Common myeloid progenitor, CD34-positive (primary cell): ENCODE data around the gene PSTPIP2.
"Not testable (repeated sequence)": the region's sequence is repeated elsewhere in the genome, so short reads cannot be mapped to it uniquely, and the experiment has no call there.

Source experiments
- CTCF ChIA-PET: fragments of 350-600 bp; sonication (Branson Sonifier 250); formaldehyde crosslinking; loops from one replicate; lab custom pipeline; 2021; ENCODE audit warnings: antibody characterized with exemption; lab: Charles Lee
- POLR2A ChIA-PET: fragments of 350-600 bp; sonication (Branson Sonifier 250); formaldehyde crosslinking; loops from one replicate; lab custom pipeline; 2021; ENCODE audit warnings: antibody characterized with exemption; lab: Charles Lee
- DNase-seq, 3 donors: peaks; one replicate each; pipeline versions ENCODE4 v3.0.0 to v3.0.0-alpha.2; 2013
- H3K27ac ChIP-seq, 2 experiments: 1 replicate in 1 of 2; 2 replicates in 1 of 2; pipeline ENCODE4 v1.7.0; 2013; ENCODE audit warnings: inconsistent platforms in 2 of 2, low read length in 2 of 2, mild to moderate bottlenecking in 2 of 2, low read depth in 1 of 2, moderate library complexity in 1 of 2; ENCODE audit not compliant: severe bottlenecking in 2 of 2, insufficient read depth in 1 of 2, poor library complexity in 1 of 2
- H3K27me3 ChIP-seq, 5 experiments: replicated peaks in 2 of 5; 1 replicate in 3 of 5; 2 replicates in 2 of 5; pipeline versions ENCODE4 v1.6.1 to v1.7.0; 2013; ENCODE audit warnings: low read length in 4 of 5, mild to moderate bottlenecking in 2 of 5, moderate library complexity in 2 of 5, inconsistent platforms in 1 of 5; ENCODE audit not compliant: insufficient read depth in 5 of 5, control insufficient read depth in 4 of 5
- H3K36me3 ChIP-seq, 4 experiments: 1 replicate in 2 of 4; 2 replicates in 2 of 4; pipeline versions ENCODE4 v1.6.1 to v1.7.0; 2013; ENCODE audit warnings: low read length in 3 of 4, control low read depth in 1 of 4, mild to moderate bottlenecking in 1 of 4; ENCODE audit not compliant: control insufficient read depth in 4 of 4, insufficient read depth in 4 of 4
- H3K4me1 ChIP-seq, 4 experiments: 1 replicate in 3 of 4; 2 replicates in 1 of 4; pipeline versions ENCODE4 v1.6.1 to v1.7.1; 2013; ENCODE audit warnings: low read length in 3 of 4, mild to moderate bottlenecking in 3 of 4, control low read depth in 1 of 4, inconsistent platforms in 1 of 4, moderate library complexity in 1 of 4; ENCODE audit not compliant: control insufficient read depth in 4 of 4, insufficient read depth in 4 of 4; ENCODE audit errors: control extremely low read depth in 1 of 4
- H3K4me3 ChIP-seq, 7 experiments: 1 replicate in 4 of 7; 2 replicates in 3 of 7; pipeline versions ENCODE4 v1.5.1 to v1.7.0; 2013; ENCODE audit warnings: mild to moderate bottlenecking in 7 of 7, low read length in 6 of 7, moderate library complexity in 6 of 7, inconsistent platforms in 2 of 7, low read depth in 2 of 7, control low read depth in 1 of 7; ENCODE audit not compliant: insufficient read depth in 4 of 7, control insufficient read depth in 1 of 7; ENCODE audit errors: extremely low read depth in 1 of 7
- H3K9me3 ChIP-seq, 5 experiments: 1 replicate in 4 of 5; 2 replicates in 1 of 5; pipeline versions ENCODE4 v1.6.1 to v1.7.1; 2013; ENCODE audit warnings: low read length in 4 of 5, mild to moderate bottlenecking in 2 of 5, inconsistent platforms in 1 of 5, low read depth in 1 of 5, moderate library complexity in 1 of 5; ENCODE audit not compliant: control insufficient read depth in 4 of 5, insufficient read depth in 2 of 5; ENCODE audit errors: control extremely low read depth in 1 of 5
- WGBS: methylation state at CpG from one replicate; pipeline ENCODE4 v1.1.5; 2013; ENCODE audit not compliant: insufficient coverage; 5-methylcytosine and 5-hydroxymethylcytosine counted together

Gene PSTPIP2

GRCh38 chr18:45967007-45967706 is 104.9 kb downstream of the PSTPIP2 start, which contains the start of gene EPG5:
TSS of gene EPG5 (minus strand) at chr18:45967329. CDS start at chr18:45967239, 90 bp downstream.
- Histone ChIP-seq H3K27ac (peak within 1 kb of the TSS; percentile 75 to 94), H3K4me3 (peak within 1 kb of the TSS; percentile 90 to 98 (median 95)), H3K36me3 (no peaks in the 10 kb centered on the region), H3K27me3 (no peaks in the 10 kb centered on the region), H3K4me1 (peaks cover 7 to 29% (median 17%) of the 10 kb centered on the region in 4 experiments), H3K9me3 (no peaks in the 10 kb centered on the region)
- ChIA-PET CTCF (no interaction called here), POLR2A (no interaction called here)
- DNase-seq, result peak; percentile 95 to 97 (median 96)
- 0% methylated on average over 48 of the region's 50 CpGs for WGBS

GRCh38 chr18:45964913-45965312 is 107.1 kb downstream of the PSTPIP2 start:
- H3K27ac ChIP-seq, CTCF ChIA-PET, H3K36me3 ChIP-seq, H3K9me3 ChIP-seq, DNase-seq, H3K27me3 ChIP-seq, H3K4me3 ChIP-seq, POLR2A ChIA-PET: not testable (repeated sequence)
- peaks cover 10 to 35% (median 24%) of the 10 kb centered on the region in 4 experiments for H3K4me1 ChIP-seq
- 100% methylated on average over 2 of the region's 5 CpGs for WGBS

GRCh38 chr18:45962866-45963265 is 109.2 kb downstream of the PSTPIP2 start:
- Histone ChIP-seq H3K27ac (peak overlapping the region in 1 of 2 experiments; percentile 69), H3K4me3 (no peak overlapping the region), H3K4me1 (peaks cover 10 to 34% (median 23%) of the 10 kb centered on the region in 4 experiments), H3K27me3 (no peaks in the 10 kb centered on the region), H3K36me3 (peaks cover 0 to 8% (median 4%) of the 10 kb centered on the region in 4 experiments), H3K9me3 (no peaks in the 10 kb centered on the region)
- WGBS, result 56% methylated on average over 4 of the region's 5 CpGs
- peak in 1 of 3 donors; percentile 28 for DNase-seq
- ChIA-PET CTCF (interaction anchor here (1.4 to 2.5 kb wide), 5 partner anchors 9 to 110 kb away, joined by 3 to 11 read pairs (median 7); partner anchors contain the start of gene PSTPIP2), POLR2A (no interaction called here)

- peaks cover 10 to 30% (median 21%) of the 10 kb centered on the region in 4 experiments for H3K4me1 ChIP-seq
- WGBS, result no CpG with 5 or more reads among the region's 2 CpGs
- H3K27ac ChIP-seq, result peak overlapping the region in 1 of 2 experiments; percentile 69
- H3K4me3 ChIP-seq, result peak overlapping the region in 2 of 7 experiments; percentile 11 to 38
- ChIA-PET POLR2A (no interaction called here), CTCF (interaction anchor here (1.1 to 2.5 kb wide), 7 partner anchors 10 to 111 kb away, joined by 3 to 11 read pairs (median 3); partner anchors contain the start of gene PSTPIP2)
- DNase-seq, result peak; percentile 48 to 93 (median 88)
- H3K27me3 ChIP-seq, result no peaks in the 10 kb centered on the region
- peaks cover 0 to 8% (median 4%) of the 10 kb centered on the region in 4 experiments for H3K36me3 ChIP-seq
- no peaks in the 10 kb centered on the region for H3K9me3 ChIP-seq
Observed at GRCh38 chr18:45962461-45962860, 109.6 kb downstream of the PSTPIP2 start.

GRCh38 chr18:45959484-45959883 is 112.6 kb downstream of the PSTPIP2 start:
- H3K4me1 ChIP-seq, result peaks cover 5 to 27% (median 15%) of the 10 kb centered on the region in 4 experiments
- 100% methylated on average over 4 of the region's 7 CpGs for WGBS
- peaks cover 4 to 15% (median 12%) of the 10 kb centered on the region in 4 experiments for H3K36me3 ChIP-seq
- DNase-seq, H3K4me3 ChIP-seq, H3K9me3 ChIP-seq, H3K27ac ChIP-seq, H3K27me3 ChIP-seq, POLR2A ChIA-PET: not testable (repeated sequence)
- CTCF ChIA-PET, result interaction anchor here (1.2 to 2.0 kb wide), 2 partner anchors 16 to 80 kb away, joined by 4 read pairs; no protein-coding TSS in a partner anchor

- Histone ChIP-seq H3K9me3 (no peaks in the 10 kb centered on the region), H3K27ac (no peak overlapping the region), H3K4me3 (no peak overlapping the region), H3K36me3 (peaks cover 10 to 22% (median 19%) of the 10 kb centered on the region in 4 experiments), H3K4me1 (peaks cover 5 to 27% (median 15%) of the 10 kb centered on the region in 4 experiments), H3K27me3 (no peaks in the 10 kb centered on the region)
- ChIA-PET CTCF (interaction anchor here (1.2 to 2.0 kb wide), 2 partner anchors 17 to 79 kb away, joined by 4 read pairs; no protein-coding TSS in a partner anchor), POLR2A (no interaction called here)
- DNase-seq, result no peak
Observed at GRCh38 chr18:45958730-45959129, 113.3 kb downstream of the PSTPIP2 start.

- no peak overlapping the region for H3K27ac ChIP-seq
- H3K4me1 ChIP-seq, result peaks cover 5 to 20% (median 12%) of the 10 kb centered on the region in 4 experiments
- WGBS, result no CpG with 5 or more reads among the region's 2 CpGs
Observed at GRCh38 chr18:45958027-45958426, 114.0 kb downstream of the PSTPIP2 start.

More at GRCh38 chr18:45958027-45958426, 114.0 kb downstream of the PSTPIP2 start:
- Histone ChIP-seq H3K27me3 (no peaks in the 10 kb centered on the region), H3K4me3 (no peak overlapping the region), H3K9me3 (no peaks in the 10 kb centered on the region), H3K36me3 (peaks cover 15 to 29% (median 24%) of the 10 kb centered on the region in 4 experiments)
- CTCF ChIA-PET, result interaction anchor here (1.2 to 2.0 kb wide), 2 partner anchors 18 to 79 kb away, joined by 4 read pairs; no protein-coding TSS in a partner anchor
- DNase-seq, result no peak
- POLR2A ChIA-PET, result no interaction called here
